Measurements from ENCODE around the gene ANKRD1. TPM values are rescaled to one million over a fixed set of nuclear protein-coding genes. Genes with fewer than 3 reads are reported as not detected.

ANKRD1 gene
- total and polyA plus RNA-seq, 2 donors (not counting 1 experiment from before 2014, with no cell fraction given): not detected

DNA sequence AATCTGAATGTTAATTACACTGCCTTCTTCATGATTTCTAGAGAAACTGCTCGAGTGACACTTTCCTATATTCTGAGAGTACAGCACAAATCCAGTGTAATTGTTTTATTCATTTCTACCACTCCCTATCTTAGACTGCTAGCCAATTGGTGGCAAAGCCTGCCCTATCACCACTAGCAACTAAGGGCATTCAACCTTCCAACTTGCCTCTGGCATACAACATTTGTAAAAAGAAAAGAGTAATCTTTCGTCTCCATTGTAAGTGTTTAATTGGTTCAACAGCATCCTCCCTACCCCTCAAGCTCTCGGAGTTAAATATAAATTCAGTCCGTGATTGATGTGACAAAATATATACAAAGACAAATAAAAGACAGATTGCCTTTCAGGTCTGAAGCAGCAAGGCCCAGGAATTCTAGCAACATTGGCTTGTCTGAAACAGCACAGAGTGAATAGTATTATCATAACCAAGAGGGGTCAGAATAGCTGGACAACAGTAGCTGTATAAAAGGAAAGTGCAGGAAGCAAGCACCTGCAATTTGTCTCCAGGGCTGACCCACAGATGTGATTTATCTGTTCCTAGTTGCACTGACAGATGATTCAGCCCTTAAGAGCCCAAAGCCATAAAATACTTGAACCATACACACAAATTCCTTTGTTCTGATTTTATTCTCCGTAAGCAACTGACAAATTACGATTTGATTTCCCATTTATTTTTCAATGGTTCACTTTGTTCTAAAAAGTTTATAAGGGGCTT lies 47.6 kb upstream of the ANKRD1 start:
- no peaks in the 10 kb centered on the region for H4K20me1 ChIP-seq (ENCODE audit: control insufficient read depth, insufficient read depth, low read length, poor library complexity, severe bottlenecking)
- POLR2A ChIA-PET: no interaction called here
- no peaks in the 10 kb centered on the region for H3K27me3 ChIP-seq (replicated peaks in 1 of 4; ENCODE audit: control extremely low read depth in 1 of 4, control insufficient read depth in 3 of 4, insufficient read depth in 4 of 4, low read length in 3 of 4)
- WGBS (ENCODE audit: insufficient coverage): no CpG with 5 or more reads among the region's 6 CpGs
- no peak overlapping the region for H3K27ac ChIP-seq (ENCODE audit: low read length in 2 of 2)
- no peaks in the 10 kb centered on the region for H3K79me2 ChIP-seq (ENCODE audit: control insufficient read depth, insufficient read depth, low read length)
- no peaks in the 10 kb centered on the region for H3K27me3 Mint-ChIP-seq
- H3K9me3 ChIP-seq (ENCODE audit: control extremely low read depth in 1 of 3, control insufficient read depth in 2 of 3, insufficient read depth in 1 of 3, low read length in 2 of 3): peaks cover 0 to 3% (median 0%) of the 10 kb centered on the region in 3 donors
- ATAC-seq (ENCODE audit: low read depth) (no peak), DNase-seq (no peak)
- H2AFZ ChIP-seq (ENCODE audit: insufficient read depth, low read depth, low read length, poor library complexity, severe bottlenecking): no peak overlapping the region
- H3K4me3 ChIP-seq (ENCODE audit: control extremely low read depth in 1 of 5, extremely low read depth in 1 of 5, insufficient read depth in 1 of 5, low read depth in 2 of 5, low read length in 4 of 5): no peak overlapping the region
- intact Hi-C loops (cut with micrococcal nuclease): no loop called here
- no peaks in the 10 kb centered on the region for H3K4me1 ChIP-seq (ENCODE audit: control insufficient read depth in 2 of 2, insufficient read depth in 2 of 2, low read length in 2 of 2)
- no peaks in the 10 kb centered on the region for H3K9me3 Mint-ChIP-seq (ENCODE audit: insufficient read depth)
- H3K27ac Mint-ChIP-seq: no peak overlapping the region
- H3K36me3 ChIP-seq (replicated peaks in 1 of 2; ENCODE audit: control extremely low read depth in 1 of 2, control insufficient read depth in 1 of 2, extremely low read depth in 1 of 2, insufficient read depth in 2 of 2, low read length in 1 of 2): no peaks in the 10 kb centered on the region
- no peaks in the 10 kb centered on the region for H3K4me1 Mint-ChIP-seq
- H3K9ac ChIP-seq (ENCODE audit: low read length): no peak overlapping the region
- TF ChIP-seq, protein P1, sequence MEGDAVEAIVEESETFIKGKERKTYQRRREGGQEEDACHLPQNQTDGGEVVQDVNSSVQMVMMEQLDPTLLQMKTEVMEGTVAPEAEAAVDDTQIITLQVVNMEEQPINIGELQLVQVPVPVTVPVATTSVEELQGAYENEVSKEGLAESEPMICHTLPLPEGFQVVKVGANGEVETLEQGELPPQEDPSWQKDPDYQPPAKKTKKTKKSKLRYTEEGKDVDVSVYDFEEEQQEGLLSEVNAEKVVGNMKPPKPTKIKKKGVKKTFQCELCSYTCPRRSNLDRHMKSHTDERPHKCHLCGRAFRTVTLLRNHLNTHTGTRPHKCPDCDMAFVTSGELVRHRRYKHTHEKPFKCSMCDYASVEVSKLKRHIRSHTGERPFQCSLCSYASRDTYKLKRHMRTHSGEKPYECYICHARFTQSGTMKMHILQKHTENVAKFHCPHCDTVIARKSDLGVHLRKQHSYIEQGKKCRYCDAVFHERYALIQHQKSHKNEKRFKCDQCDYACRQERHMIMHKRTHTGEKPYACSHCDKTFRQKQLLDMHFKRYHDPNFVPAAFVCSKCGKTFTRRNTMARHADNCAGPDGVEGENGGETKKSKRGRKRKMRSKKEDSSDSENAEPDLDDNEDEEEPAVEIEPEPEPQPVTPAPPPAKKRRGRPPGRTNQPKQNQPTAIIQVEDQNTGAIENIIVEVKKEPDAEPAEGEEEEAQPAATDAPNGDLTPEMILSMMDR (IDR thresholded peaks at IDR 0.05): no peak
- TF ChIP-seq EZH2 (IDR thresholded peaks at IDR 0.05; ENCODE audit: borderline replicate concordance, insufficient read depth, low read depth, low read length, poor library complexity, severe bottlenecking): no peak
- no peak overlapping the region for H3K4me3 Mint-ChIP-seq
- CTCF ChIA-PET: interaction anchor here (0.6 to 0.7 kb wide), 2 partner anchors 31 to 293 kb away, joined by 3 read pairs; no protein-coding TSS in a partner anchor
- H3K4me2 ChIP-seq (replicated peaks; ENCODE audit: low read depth, low read length, poor library complexity, severe bottlenecking): no peak overlapping the region

DNA sequence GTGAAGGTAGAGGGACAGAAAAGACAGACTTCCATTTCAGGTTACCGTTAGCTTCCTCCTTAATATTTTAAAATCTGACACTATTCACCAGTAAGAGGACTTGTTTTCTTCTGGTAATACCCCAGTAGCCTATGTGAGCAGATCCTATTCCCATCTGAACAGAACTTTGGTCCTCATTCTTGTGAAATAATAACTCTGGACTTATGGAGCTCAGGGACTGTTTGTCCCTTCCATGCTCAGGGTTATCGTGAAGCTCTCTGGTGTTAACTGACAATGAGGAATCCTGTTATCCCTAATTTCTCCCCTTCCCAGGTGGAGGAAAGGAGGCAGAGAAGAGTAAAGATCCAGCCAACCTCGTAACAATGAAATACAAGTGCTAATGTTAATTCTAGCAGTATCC lies 47.0 kb upstream of the ANKRD1 start:
- H3K79me2 ChIP-seq (ENCODE audit: control insufficient read depth, insufficient read depth, low read length): no peaks in the 10 kb centered on the region
- H3K4me2 ChIP-seq (replicated peaks; ENCODE audit: low read depth, low read length, poor library complexity, severe bottlenecking): no peak overlapping the region
- H3K9me3 Mint-ChIP-seq (ENCODE audit: insufficient read depth): no peaks in the 10 kb centered on the region
- ATAC-seq (ENCODE audit: low read depth): no peak
- no peaks in the 10 kb centered on the region for H3K4me1 ChIP-seq (ENCODE audit: control insufficient read depth in 2 of 2, insufficient read depth in 2 of 2, low read length in 2 of 2)
- H2AFZ ChIP-seq (ENCODE audit: insufficient read depth, low read depth, low read length, poor library complexity, severe bottlenecking): no peak overlapping the region
- H3K36me3 ChIP-seq (replicated peaks in 1 of 2; ENCODE audit: control extremely low read depth in 1 of 2, control insufficient read depth in 1 of 2, extremely low read depth in 1 of 2, insufficient read depth in 2 of 2, low read length in 1 of 2): no peaks in the 10 kb centered on the region
- no peak overlapping the region for H3K9ac ChIP-seq (ENCODE audit: low read length)
- H3K9me3 ChIP-seq (ENCODE audit: control extremely low read depth in 1 of 3, control insufficient read depth in 2 of 3, insufficient read depth in 1 of 3, low read length in 2 of 3): peaks cover 0 to 3% (median 0%) of the 10 kb centered on the region in 3 donors
- no peak for DNase-seq
- CTCF ChIA-PET: interaction anchor here (0.6 kb wide), 1 partner anchor 293 kb away, joined by 3 read pairs; no protein-coding TSS in a partner anchor
- TF ChIP-seq, protein P1 (IDR thresholded peaks at IDR 0.05): no peak
- no peaks in the 10 kb centered on the region for H3K4me1 Mint-ChIP-seq
- H3K27ac Mint-ChIP-seq: no peak overlapping the region
- no peaks in the 10 kb centered on the region for H4K20me1 ChIP-seq (ENCODE audit: control insufficient read depth, insufficient read depth, low read length, poor library complexity, severe bottlenecking)
- POLR2A ChIA-PET: no interaction called here
- no peaks in the 10 kb centered on the region for H3K27me3 Mint-ChIP-seq
- no peak overlapping the region for H3K4me3 Mint-ChIP-seq
- H3K27me3 ChIP-seq (replicated peaks in 1 of 4; ENCODE audit: control extremely low read depth in 1 of 4, control insufficient read depth in 3 of 4, insufficient read depth in 4 of 4, low read length in 3 of 4): no peaks in the 10 kb centered on the region
- no peak overlapping the region for H3K4me3 ChIP-seq (ENCODE audit: control extremely low read depth in 1 of 5, extremely low read depth in 1 of 5, insufficient read depth in 1 of 5, low read depth in 2 of 5, low read length in 4 of 5)
- intact Hi-C loops (cut with micrococcal nuclease): no loop called here
- no peak overlapping the region for H3K27ac ChIP-seq (ENCODE audit: low read length in 2 of 2)
- WGBS (ENCODE audit: insufficient coverage): no CpG with 5 or more reads among the region's 3 CpGs

Data from B cell (primary cell).